MM.1S (cell line): ENCODE data around the gene GPD1L.

Experiments
- CTCF ChIP-seq: fragments of 300-600 bp; sonication (generic); IDR thresholded peaks from 2 replicates; pipeline ENCODE4 v1.5.1; 2016; ENCODE audit warnings: antibody characterized with exemption, low read length, mixed read lengths
- EZH2 ChIP-seq: fragments of 300-600 bp; sonication (generic); optimal IDR thresholded peaks from 2 replicates; pipeline ENCODE3; 2017; ENCODE audit warnings: low read depth, mild to moderate bottlenecking, antibody characterized with exemption, low read length, mixed read lengths

GRCh38 chr3:32181365-32181764, 74.9 kb downstream of the GPD1L start:
- TF ChIP-seq EZH2 = no peak
- TF ChIP-seq CTCF = no peak
